Parathyroid adenoma (tissue), 2 donors: ENCODE data around the gene RDH8.

Experiments used
- H2AFZ ChIP-seq: fragments of 300-600 bp; sonication (generic); one replicate; pipeline ENCODE4 v1.7.0; 2017; ENCODE audit warnings: antibody characterized with exemption, mild to moderate bottlenecking
- H3K27ac ChIP-seq: fragments of 300-600 bp; sonication (generic); one replicate; pipeline ENCODE4 v1.7.0; 2017
- H3K27me3 ChIP-seq: fragments of 300-600 bp; sonication (generic); one replicate; pipeline ENCODE4 v1.7.0; 2017; ENCODE audit warnings: low read length; ENCODE audit not compliant: control insufficient read depth, insufficient read depth
- H3K36me3 ChIP-seq: fragments of 300-600 bp; sonication (generic); one replicate; pipeline ENCODE4 v1.7.0; 2017; ENCODE audit warnings: low read length; ENCODE audit not compliant: control insufficient read depth, insufficient read depth
- H3K4me1 ChIP-seq: fragments of 300-600 bp; sonication (generic); one replicate; pipeline ENCODE4 v1.7.0; 2017; ENCODE audit warnings: control low read depth
- H3K4me2 ChIP-seq: fragments of 300-600 bp; sonication (generic); one replicate; pipeline ENCODE4 v1.7.0; 2017; ENCODE audit warnings: low read length
- H3K4me3 ChIP-seq: fragments of 300-600 bp; sonication (generic); one replicate; pipeline ENCODE4 v1.7.0; 2017; ENCODE audit warnings: low read depth, low read length
- H3K79me2 ChIP-seq: fragments of 300-600 bp; sonication (generic); one replicate; pipeline ENCODE4 v1.7.0; 2017; ENCODE audit warnings: control low read depth
- H3K9ac ChIP-seq: fragments of 300-600 bp; sonication (generic); one replicate; pipeline ENCODE4 v1.7.0; 2017; ENCODE audit warnings: mild to moderate bottlenecking
- H3K9me3 ChIP-seq: fragments of 300-600 bp; sonication (generic); one replicate; pipeline ENCODE4 v1.7.0; 2017; ENCODE audit warnings: low read length; ENCODE audit not compliant: control insufficient read depth
- CTCF ChIP-seq: fragments of 300-600 bp; sonication (generic); IDR thresholded peaks from one replicate; pipeline ENCODE4 v1.7.0; 2017; ENCODE audit warnings: antibody characterized with exemption, mild to moderate bottlenecking
- donor health status: primary hyperparathyroidism.

RDH8 gene

GRCh38 chr19:10007371-10008183, 5.7 kb upstream of the RDH8 start:
- H3K36me3 ChIP-seq: no peaks in the 10 kb centered on the region
- H3K9me3 ChIP-seq: no peaks in the 10 kb centered on the region
- H3K4me1 ChIP-seq: peaks cover 4% of the 10 kb centered on the region
- H3K9ac ChIP-seq: no peak overlapping the region
- H3K4me3 ChIP-seq: no peak overlapping the region
- peak overlapping the region; percentile 42 for H3K27ac ChIP-seq
- no peak overlapping the region for H2AFZ ChIP-seq
- H3K4me2 ChIP-seq: no peak overlapping the region
- H3K27me3 ChIP-seq: no peaks in the 10 kb centered on the region
- H3K79me2 ChIP-seq: no peaks in the 10 kb centered on the region
- no peak for TF ChIP-seq CTCF

- no peak overlapping the region for H3K4me2 ChIP-seq
- peaks cover 7% of the 10 kb centered on the region for H3K4me1 ChIP-seq
- H3K9me3 ChIP-seq: no peaks in the 10 kb centered on the region
- peak overlapping the region; percentile 42 for H3K27ac ChIP-seq
- TF ChIP-seq CTCF: no peak
- no peaks in the 10 kb centered on the region for H3K36me3 ChIP-seq
- H3K4me3 ChIP-seq: no peak overlapping the region
- no peaks in the 10 kb centered on the region for H3K79me2 ChIP-seq
- H2AFZ ChIP-seq: no peak overlapping the region
- H3K27me3 ChIP-seq: no peaks in the 10 kb centered on the region
- no peak overlapping the region for H3K9ac ChIP-seq
Measured at GRCh38 chr19:10008184-10008765, 5.0 kb upstream of the RDH8 start.

GRCh38 chr19:10009714-10010224, 3.5 kb upstream of the RDH8 start:
- Histone ChIP-seq H3K27ac (no peak overlapping the region), H3K4me3 (no peak overlapping the region)
- TF ChIP-seq CTCF: no peak

GRCh38 chr19:10010247-10010691, 3.0 kb upstream of the RDH8 start, which contains the start of gene COL5A3:
Gene COL5A3, minus strand, starts transcription at chr19:10010504. Its CDS starts 119 bp downstream, at chr19:10010385.
- Histone ChIP-seq H3K36me3 (no peaks in the 10 kb centered on the region), H3K4me1 (peaks cover 18% of the 10 kb centered on the region), H3K9ac (no peak within 1 kb of the TSS), H2AFZ (peak within 1 kb of the TSS; percentile 60), H3K27ac (no peak within 1 kb of the TSS), H3K4me2 (peak within 1 kb of the TSS; percentile 43), H3K79me2 (no peaks in the 10 kb centered on the region), H3K27me3 (no peaks in the 10 kb centered on the region), H3K4me3 (peak within 1 kb of the TSS; percentile 27), H3K9me3 (no peaks in the 10 kb centered on the region)
- no peak for TF ChIP-seq CTCF

More at GRCh38 chr19:10009714-10010224, 3.5 kb upstream of the RDH8 start:
- Histone ChIP-seq H3K27me3 (no peaks in the 10 kb centered on the region), H3K9me3 (no peaks in the 10 kb centered on the region), H3K36me3 (no peaks in the 10 kb centered on the region), H3K4me1 (peaks cover 18% of the 10 kb centered on the region), H3K9ac (no peak overlapping the region), H3K4me2 (peak overlapping the region; percentile 43), H2AFZ (no peak overlapping the region), H3K79me2 (no peaks in the 10 kb centered on the region)
